ENCODE data around the gene RNU6-1. TPM values are rescaled to one million over a fixed set of nuclear protein-coding genes. Genes with fewer than 3 reads are reported as not detected.

Gene RNU6-1
- polyA plus RNA-seq, 3 donors: not detected

GRCh38 chr15:67803299-67803698 lies 36.5 kb downstream of the RNU6-1 start:
- H3K4me1 ChIP-seq (ENCODE audit: control insufficient read depth in 1 of 2, insufficient read depth in 2 of 2, low read length in 2 of 2): no peaks in the 10 kb centered on the region
- no peak overlapping the region for H3K27ac Mint-ChIP-seq
- H3K4me3 ChIP-seq (replicated peaks in 1 of 3; ENCODE audit: low read depth in 2 of 3, low read length in 3 of 3): no peak overlapping the region
- H3K4me2 ChIP-seq (replicated peaks; ENCODE audit: extremely low read depth, low read length, poor library complexity, severe bottlenecking): no peak overlapping the region
- H3K4me3 Mint-ChIP-seq: no peak overlapping the region
- peaks cover 0 to 5% (median 0%) of the 10 kb centered on the region in 3 donors for H3K27me3 Mint-ChIP-seq (ENCODE audit: low read depth in 3 of 3)
- no peak for DNase-seq
- intact Hi-C loops (cut with micrococcal nuclease): no loop called here
- H3K79me2 ChIP-seq (ENCODE audit: insufficient read depth, low read length): no peaks in the 10 kb centered on the region
- H3K9ac ChIP-seq (ENCODE audit: insufficient read depth, low read length, poor library complexity, severe bottlenecking): no peak overlapping the region
- 100% methylated on average over 1 of the region's 3 CpGs for WGBS (ENCODE audit: insufficient coverage)
- no peak overlapping the region for H3K27ac ChIP-seq (ENCODE audit: low read depth in 1 of 2, low read length in 2 of 2)
- no peaks in the 10 kb centered on the region for H3K4me1 Mint-ChIP-seq
- peaks cover 0 to 2% (median 0%) of the 10 kb centered on the region in 7 donors for H3K9me3 Mint-ChIP-seq
- H3K36me3 ChIP-seq (replicated peaks in 1 of 2; ENCODE audit: control insufficient read depth in 1 of 2, insufficient read depth in 2 of 2, low read length in 2 of 2): no peaks in the 10 kb centered on the region
- H3K9me3 ChIP-seq (replicated peaks in 1 of 2; ENCODE audit: control insufficient read depth in 1 of 2, insufficient read depth in 1 of 2, low read length in 2 of 2): no peaks in the 10 kb centered on the region
- peaks cover 13 to 23% of the 10 kb centered on the region in 2 donors for H3K36me3 Mint-ChIP-seq
- H2AFZ ChIP-seq (ENCODE audit: insufficient read depth, low read depth, low read length, poor library complexity, severe bottlenecking): no peak overlapping the region
- no peaks in the 10 kb centered on the region for H4K20me1 ChIP-seq (ENCODE audit: insufficient read depth, low read length)
- no peaks in the 10 kb centered on the region for H3K27me3 ChIP-seq (ENCODE audit: control insufficient read depth in 2 of 2, insufficient read depth in 2 of 2, low read length in 2 of 2)
- no peak for TF ChIP-seq CTCF (IDR thresholded peaks at IDR 0.05)

- Histone ChIP-seq H2AFZ (ENCODE audit: insufficient read depth, low read depth, low read length, poor library complexity, severe bottlenecking) (no peak overlapping the region), H3K4me2 (replicated peaks; ENCODE audit: extremely low read depth, low read length, poor library complexity, severe bottlenecking) (no peak overlapping the region), H4K20me1 (ENCODE audit: insufficient read depth, low read length) (no peaks in the 10 kb centered on the region), H3K4me3 (replicated peaks in 1 of 3; ENCODE audit: low read depth in 2 of 3, low read length in 3 of 3) (no peak overlapping the region), H3K79me2 (ENCODE audit: insufficient read depth, low read length) (no peaks in the 10 kb centered on the region), H3K27ac (ENCODE audit: low read depth in 1 of 2, low read length in 2 of 2) (no peak overlapping the region), H3K27me3 (ENCODE audit: control insufficient read depth in 2 of 2, insufficient read depth in 2 of 2, low read length in 2 of 2) (no peaks in the 10 kb centered on the region), H3K9me3 (replicated peaks in 1 of 2; ENCODE audit: control insufficient read depth in 1 of 2, insufficient read depth in 1 of 2, low read length in 2 of 2) (no peaks in the 10 kb centered on the region), H3K4me1 (ENCODE audit: control insufficient read depth in 1 of 2, insufficient read depth in 2 of 2, low read length in 2 of 2) (no peaks in the 10 kb centered on the region), H3K9ac (ENCODE audit: insufficient read depth, low read length, poor library complexity, severe bottlenecking) (no peak overlapping the region), H3K36me3 (replicated peaks in 1 of 2; ENCODE audit: control insufficient read depth in 1 of 2, insufficient read depth in 2 of 2, low read length in 2 of 2) (no peaks in the 10 kb centered on the region)
- no peak for TF ChIP-seq CTCF (IDR thresholded peaks at IDR 0.05)
- 87% methylated on average over 16 of the region's 19 CpGs for WGBS (ENCODE audit: insufficient coverage)
- peaks cover 0 to 5% (median 0%) of the 10 kb centered on the region in 3 donors for H3K27me3 Mint-ChIP-seq (ENCODE audit: low read depth in 3 of 3)
- no peak overlapping the region for H3K27ac Mint-ChIP-seq
- no peak overlapping the region for H3K4me3 Mint-ChIP-seq
- intact Hi-C loops (cut with micrococcal nuclease): no loop called here
- H3K36me3 Mint-ChIP-seq: peaks cover 13 to 20% of the 10 kb centered on the region in 2 donors
- peaks cover 0 to 1% (median 0%) of the 10 kb centered on the region in 7 donors for H3K9me3 Mint-ChIP-seq
- DNase-seq: no peak
- H3K4me1 Mint-ChIP-seq: no peaks in the 10 kb centered on the region
These were observed 37.6 kb downstream of the RNU6-1 start for GRCh38 chr15:67801926-67802914.

All from CD14-positive monocyte (primary cell).